HG03135 (cell line): ENCODE results near the gene SUN1.
"Not testable (repeated sequence)": the region's sequence is repeated elsewhere in the genome, so short reads cannot be mapped to it uniquely, and the experiment has no call there.

ENCODE experiments used
- ATAC-seq: cut with Tn5 transposase; IDR thresholded peaks from one replicate; pipeline ENCODE4 v1.9.1; 2021; ENCODE audit warnings: mild to moderate bottlenecking, moderate library complexity; ENCODE audit not compliant: unreplicated experiment

SUN1 gene

DNA sequence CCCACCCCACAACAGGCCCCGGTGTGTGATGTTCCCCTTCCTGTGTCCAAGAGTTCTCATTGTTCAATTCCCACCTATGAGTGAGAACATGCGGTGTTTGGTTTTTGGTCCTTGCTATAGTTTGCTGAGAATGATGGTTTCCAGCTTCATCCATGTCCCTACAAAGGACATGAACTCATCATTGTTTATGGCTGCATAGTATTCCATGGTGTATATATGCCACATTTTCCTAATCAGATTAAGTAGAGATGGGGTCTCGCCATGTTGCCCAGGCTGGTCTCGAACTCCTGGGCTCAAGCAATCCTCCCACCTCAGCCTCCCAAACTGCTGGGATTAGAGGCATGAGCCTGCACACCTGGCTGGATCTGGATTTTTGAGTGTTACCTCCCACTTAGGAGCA is 28.5 kb upstream of the SUN1 start:
- ATAC-seq = not testable (repeated sequence)

DNA sequence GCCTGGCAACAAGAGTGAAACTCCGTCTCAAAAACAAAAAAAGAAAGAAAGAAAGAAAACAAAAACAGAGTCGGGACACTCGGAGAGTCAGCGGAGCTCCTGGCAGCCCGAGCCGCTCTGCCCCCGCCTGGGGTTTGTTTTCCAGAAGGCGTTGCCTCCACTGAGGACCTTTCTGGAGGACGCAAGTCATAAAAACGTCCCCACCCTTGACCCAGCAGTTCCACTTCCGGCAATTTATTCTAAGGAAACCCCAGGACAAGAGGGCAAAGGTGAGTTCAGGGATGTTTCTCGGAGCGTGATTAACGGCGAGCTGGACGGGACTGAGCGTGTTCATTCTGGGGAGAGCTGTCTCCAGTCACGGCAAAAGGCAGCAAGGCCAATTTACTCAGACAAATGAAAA is 27.0 kb upstream of the SUN1 start:
- no peak for ATAC-seq

DNA sequence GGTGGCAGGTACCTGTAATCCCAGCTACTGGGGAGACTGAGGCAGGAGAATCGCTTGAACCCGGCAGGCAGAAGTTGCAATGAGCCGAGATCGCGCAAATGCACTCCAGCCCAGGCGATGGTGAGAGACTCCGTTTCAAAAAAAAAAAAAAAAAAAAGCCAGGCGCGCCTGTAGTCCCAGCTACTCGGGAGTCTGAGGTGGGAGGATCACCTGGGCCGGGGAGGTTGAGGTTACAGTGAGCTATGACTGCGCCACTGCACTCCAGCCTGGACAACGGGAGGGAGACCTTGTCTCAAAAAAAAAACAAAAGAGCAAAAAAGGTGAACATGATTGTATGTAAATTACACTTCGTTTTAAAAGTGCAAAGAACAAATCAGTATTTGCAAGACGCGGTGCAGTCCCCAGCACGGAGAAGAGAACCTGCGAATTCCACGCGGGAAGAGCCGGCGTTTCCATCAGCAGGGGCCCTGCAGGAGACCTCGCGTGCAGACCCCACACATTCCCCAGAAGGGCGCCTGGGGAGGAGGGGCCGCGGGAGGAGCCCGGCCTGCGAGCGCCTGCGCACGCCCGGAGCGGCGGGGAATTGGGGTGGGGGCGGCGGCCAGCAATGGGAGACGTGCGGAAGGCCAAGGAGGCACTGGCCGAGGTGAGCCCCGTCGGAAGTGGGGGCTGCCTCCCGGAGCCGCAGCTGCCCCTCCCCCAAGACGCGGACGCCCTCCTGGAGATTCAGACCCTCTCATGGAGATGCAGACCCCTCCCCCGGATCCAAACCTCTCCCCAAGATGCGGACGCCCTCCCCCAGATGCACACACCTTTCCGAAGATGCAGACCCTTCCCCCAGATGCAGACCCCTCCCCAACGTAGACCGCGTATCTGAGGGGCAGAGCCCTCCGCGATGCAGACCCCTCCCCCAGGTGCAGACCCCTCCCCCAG is 16.7 kb upstream of the SUN1 start:
- no peak for ATAC-seq

DNA sequence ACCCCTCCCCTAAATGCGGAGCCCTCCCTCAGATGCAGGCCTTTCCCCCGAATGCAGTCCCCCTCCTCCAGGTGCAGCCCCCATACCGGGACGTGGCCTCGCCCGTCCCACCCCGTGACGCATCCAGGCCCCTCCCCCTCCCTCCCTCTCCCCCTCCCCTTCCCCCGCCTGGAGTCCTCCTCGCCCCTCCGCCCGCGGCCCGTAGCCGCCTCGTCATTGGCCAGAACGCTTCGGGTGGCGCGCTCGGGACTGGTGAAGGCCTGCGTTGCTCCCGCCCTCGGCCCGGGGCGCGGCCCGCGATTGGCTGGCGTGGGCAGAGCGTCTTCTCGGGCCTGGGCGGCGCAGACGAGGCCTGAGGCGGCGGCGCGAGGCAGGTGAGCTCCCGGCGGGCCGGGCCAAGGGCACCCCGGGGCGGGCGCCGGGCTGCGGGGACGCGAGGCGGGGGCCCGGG is 16.0 kb upstream of the SUN1 start:
- ATAC-seq = peak; percentile 82

DNA sequence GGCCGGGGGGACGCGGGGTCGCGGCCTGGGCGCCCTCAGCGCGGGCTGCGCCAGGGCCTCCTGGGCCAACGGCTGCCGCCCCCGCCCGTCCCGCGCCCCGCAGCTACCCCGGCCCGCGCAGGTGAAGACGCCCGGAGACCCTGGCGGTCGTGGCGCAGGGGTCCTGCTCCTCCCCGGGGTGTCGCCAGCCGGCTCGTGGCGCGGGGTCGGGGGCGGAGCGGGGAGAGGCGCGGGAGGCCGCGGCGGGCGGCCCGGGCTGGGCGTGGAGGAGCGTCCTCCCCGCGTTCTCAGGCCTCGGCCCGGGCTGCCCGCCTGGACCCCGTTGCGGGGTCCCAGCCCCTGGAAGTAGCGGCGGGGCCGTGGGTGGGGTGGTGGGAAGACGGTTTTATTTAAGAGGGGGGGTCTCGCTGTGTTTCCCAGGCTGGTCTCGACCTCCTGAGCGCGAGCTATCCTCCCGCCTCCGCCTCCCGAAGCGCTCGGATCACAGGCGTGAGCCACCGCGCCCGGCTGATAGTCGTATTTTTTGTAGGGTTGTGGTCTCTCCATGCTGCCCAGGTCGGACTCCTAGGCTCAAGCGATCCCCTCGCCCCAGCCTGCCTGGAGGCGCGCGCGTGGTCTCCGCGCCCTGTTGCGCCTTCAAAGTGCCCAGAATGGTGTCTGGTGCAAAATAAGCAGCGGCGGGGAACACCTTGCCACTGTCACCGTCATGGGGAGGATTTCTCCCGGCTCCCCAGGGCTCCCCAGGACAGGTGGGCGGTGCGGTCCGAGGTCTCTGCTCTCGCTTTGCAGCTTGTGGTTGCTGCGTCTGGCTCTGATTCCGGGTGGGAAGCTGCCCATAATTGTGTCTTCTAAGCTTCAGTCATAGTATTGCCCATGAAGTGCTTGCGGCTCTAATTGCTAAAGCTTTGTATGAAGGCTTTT is 15.3 kb upstream of the SUN1 start:
- peak; percentile 16 for ATAC-seq

DNA sequence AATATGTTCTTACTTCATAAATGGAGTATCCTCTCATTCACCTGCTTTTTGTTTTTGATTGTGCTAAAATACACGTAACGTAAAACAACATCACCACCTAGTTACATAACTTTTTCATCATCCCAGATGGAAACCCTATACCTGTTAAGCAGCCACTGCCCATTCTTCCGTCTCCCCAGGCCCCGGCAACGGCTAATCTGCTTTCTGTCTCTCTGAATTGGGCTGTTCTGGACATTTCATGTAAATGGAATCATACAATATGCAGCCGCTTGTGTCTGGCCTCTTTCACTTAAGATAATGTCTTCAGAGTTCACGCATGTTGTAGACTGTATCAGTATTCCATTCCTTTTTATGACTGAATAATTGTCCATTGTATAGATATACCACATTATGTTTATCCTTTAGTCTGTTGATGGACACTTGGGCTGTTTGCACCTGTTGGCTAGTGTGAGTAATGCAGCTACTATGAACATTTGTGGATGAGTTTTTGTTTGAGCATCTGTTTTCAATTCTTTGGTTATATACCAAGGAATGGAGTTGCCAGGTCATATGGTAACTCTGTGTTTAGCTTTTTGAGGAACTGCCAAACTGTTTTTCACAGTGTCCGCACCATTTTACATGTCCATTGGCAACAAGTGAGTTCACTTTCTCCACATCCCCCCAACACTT is 14.1 kb upstream of the SUN1 start:
- no peak for ATAC-seq

GRCh38 chr7:820341-820740 is 11.9 kb upstream of the SUN1 start:
- no peak for ATAC-seq

DNA sequence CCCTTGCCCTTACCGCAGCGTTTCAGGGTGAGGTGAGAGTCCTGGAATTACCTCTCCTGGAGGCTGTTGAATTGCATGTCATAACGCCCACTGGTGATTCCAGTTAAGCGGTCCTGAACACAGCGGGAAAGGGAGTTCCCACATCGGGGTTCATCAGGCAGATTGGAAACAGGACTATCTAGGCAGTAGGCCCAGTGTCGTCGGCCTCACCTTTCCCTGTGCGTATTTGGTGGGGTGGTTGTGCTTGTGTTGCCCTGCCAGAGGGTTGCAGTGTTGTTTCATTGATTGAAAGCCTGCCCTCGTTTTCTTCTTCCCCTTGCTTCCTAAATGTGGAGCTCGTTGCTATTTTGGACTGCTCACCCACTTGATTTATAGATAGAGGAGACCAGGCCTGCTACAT is 10.6 kb upstream of the SUN1 start:
- no peak for ATAC-seq

DNA sequence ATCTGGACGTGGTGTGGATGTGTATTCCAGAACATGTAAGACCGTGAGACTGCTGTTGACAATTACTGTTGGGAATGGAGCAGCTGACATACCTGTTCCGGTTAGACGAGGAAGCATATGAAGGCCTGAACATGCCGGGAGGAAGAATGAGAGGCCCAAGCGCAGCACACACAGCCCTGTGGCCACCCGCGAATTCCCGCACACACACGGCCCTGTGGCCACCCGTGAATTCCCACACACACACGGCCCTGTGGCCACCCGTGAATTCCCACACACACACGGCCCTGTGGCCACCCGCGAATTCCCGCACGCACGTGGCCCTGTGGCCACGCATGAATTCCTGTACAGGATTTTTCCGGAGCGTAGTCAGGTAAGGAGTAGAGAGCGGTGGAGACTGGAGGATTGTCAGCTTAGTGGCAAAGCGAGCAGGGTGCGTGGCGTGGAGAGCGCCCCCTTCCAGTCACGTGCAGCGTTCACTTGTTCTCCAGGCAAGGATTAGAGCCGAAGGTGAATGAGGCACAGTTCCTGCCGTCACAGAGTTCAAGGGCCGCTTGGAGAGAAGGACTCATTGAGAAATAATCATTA is 9.5 kb upstream of the SUN1 start:
- ATAC-seq = no peak

- no peak for ATAC-seq
Measured at GRCh38 chr7:823649-824048, 8.6 kb upstream of the SUN1 start.

- no peak for ATAC-seq
Measured at GRCh38 chr7:824081-824480, 8.2 kb upstream of the SUN1 start.

- ATAC-seq = no peak
Measured at GRCh38 chr7:824664-825063, 7.6 kb upstream of the SUN1 start.

DNA sequence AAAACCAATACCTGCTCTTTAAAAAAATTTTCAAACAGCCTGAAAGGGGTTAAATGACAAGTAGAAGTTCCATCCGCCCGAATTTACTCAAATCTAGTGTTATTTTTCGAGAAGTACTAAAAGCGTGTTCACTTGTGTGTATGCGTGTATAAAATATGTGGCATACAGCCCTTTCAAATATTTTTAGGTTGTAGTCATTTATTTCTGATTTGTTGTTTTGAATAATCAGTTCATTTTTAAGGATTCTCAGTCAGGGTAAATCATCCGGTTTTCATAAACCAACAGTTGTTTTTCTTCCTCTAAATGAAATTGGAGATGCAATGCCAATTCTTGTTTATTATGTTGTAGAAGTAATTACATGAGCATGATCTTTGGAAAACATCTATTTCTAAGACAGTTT is 6.9 kb upstream of the SUN1 start:
- ATAC-seq = no peak

- ATAC-seq = no peak
Measured at GRCh38 chr7:826230-826917, 5.9 kb upstream of the SUN1 start.

- no peak for ATAC-seq
Measured at GRCh38 chr7:828793-829561, 3.3 kb upstream of the SUN1 start.

- no peak for ATAC-seq
Measured at GRCh38 chr7:830069-830468, 2.2 kb upstream of the SUN1 start.

DNA sequence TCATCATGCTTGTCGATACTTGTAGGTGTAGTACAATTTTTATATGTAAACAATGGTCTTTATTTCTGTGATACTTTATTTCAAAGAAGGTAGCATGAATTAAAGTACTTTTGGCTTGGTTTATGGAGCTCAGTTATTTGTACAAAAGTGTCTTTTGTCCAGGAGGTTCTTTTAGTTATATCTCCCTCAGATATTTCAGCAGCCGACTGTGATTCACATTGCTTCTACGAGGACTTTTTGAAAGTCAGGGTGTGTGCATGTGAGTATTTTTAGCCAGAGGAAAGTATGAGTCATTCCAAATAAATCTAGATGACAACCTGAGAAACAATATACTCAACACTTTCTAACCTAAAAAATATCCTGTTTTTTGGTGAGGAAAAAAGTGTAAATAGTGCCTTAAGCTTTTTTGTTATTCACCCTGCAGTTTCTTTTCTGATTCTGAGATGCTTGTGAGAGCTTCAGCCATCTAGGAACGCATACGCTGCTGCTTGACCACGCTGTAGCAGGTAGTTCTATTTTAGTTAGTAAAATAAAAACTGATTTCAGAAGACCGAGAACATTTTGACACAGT is 595 bp upstream of the SUN1 start:
- ATAC-seq = peak; percentile 68

GRCh38 chr7:832968-833424 is 720 bp downstream of the SUN1 start:
- no peak for ATAC-seq
